HepG2 (cell line): ENCODE measurements around the gene HAPLN1.

Experiments used
- ELF1 ChIP-seq: sonication (generic); formaldehyde crosslinking; IDR thresholded peaks from 2 replicates; pipeline ENCODE4 v1.4.0; 2020; ENCODE audit warnings: missing genetic modification reagents
- KLF16 ChIP-seq, 2 experiments: sonication (generic) in 1 of 2; formaldehyde crosslinking in 1 of 2; IDR thresholded peaks; 2 replicates each; pipeline versions ENCODE4 v1.6.1 to v1.8.0; 2016 to 2023; ENCODE audit warnings: missing genetic modification reagents in 2 of 2, missing compliant biosample characterization in 1 of 2
- POLR2A ChIP-seq, 2 experiments: IDR thresholded peaks; 2 replicates each; pipeline ENCODE4 v1.6.1; 2011; ENCODE audit warnings: low read depth in 2 of 2, low read length in 2 of 2, mild to moderate bottlenecking in 1 of 2, moderate library complexity in 1 of 2; ENCODE audit not compliant: insufficient read depth in 1 of 2
- POLR2AphosphoS5 ChIP-seq: IDR thresholded peaks from 2 replicates; pipeline ENCODE4 v1.6.1; 2012; ENCODE audit warnings: low read depth, low read length
- RFX1 ChIP-seq: fragments of 450-650 bp; IDR thresholded peaks from 2 replicates; pipeline ENCODE4 v1.6.1; 2017
- TBL1XR1 ChIP-seq: fragments of 150-350 bp; IDR thresholded peaks from 2 replicates; pipeline ENCODE4 v1.6.1; 2014; ENCODE audit warnings: borderline replicate concordance, low read length; ENCODE audit not compliant: partially characterized antibody
- ZEB1 ChIP-seq: IDR thresholded peaks from 2 replicates; pipeline ENCODE4 v1.6.1; 2012; ENCODE audit warnings: mild to moderate bottlenecking, low read depth, inconsistent platforms; ENCODE audit not compliant: insufficient replicate concordance
- ZNF10 ChIP-seq: sonication (generic); formaldehyde crosslinking; IDR thresholded peaks from 2 replicates; pipeline ENCODE4 v1.4.0; 2020; ENCODE audit warnings: mild to moderate bottlenecking, low read depth, missing genetic modification reagents, borderline replicate concordance
- ZNF33B ChIP-seq: sonication (generic); formaldehyde crosslinking; IDR thresholded peaks from 2 replicates; pipeline ENCODE4 v1.5.1; 2020; ENCODE audit warnings: mild to moderate bottlenecking, missing genetic modification reagents
- ZNF547 ChIP-seq: sonication (generic); formaldehyde crosslinking; IDR thresholded peaks from 2 replicates; pipeline ENCODE4 v1.5.1; 2020; ENCODE audit warnings: mild to moderate bottlenecking, missing genetic modification reagents
- ZNF7 ChIP-seq: IDR thresholded peaks from 2 replicates; pipeline ENCODE4 v1.6.1; 2016; ENCODE audit warnings: missing biosample characterization, missing genetic modification reagents
- TF ChIP-seq, protein P1 (sequence below): sonication (generic); formaldehyde crosslinking; IDR thresholded peaks from 2 replicates; pipeline ENCODE4 v1.5.0; 2020; ENCODE audit warnings: mild to moderate bottlenecking, missing genetic modification reagents, moderate library complexity
- TF ChIP-seq, protein P2 (sequence below): sonication (generic); formaldehyde crosslinking; IDR thresholded peaks from 2 replicates; pipeline ENCODE4 v1.4.0; 2020; ENCODE audit warnings: missing genetic modification reagents, borderline replicate concordance

DNA sequence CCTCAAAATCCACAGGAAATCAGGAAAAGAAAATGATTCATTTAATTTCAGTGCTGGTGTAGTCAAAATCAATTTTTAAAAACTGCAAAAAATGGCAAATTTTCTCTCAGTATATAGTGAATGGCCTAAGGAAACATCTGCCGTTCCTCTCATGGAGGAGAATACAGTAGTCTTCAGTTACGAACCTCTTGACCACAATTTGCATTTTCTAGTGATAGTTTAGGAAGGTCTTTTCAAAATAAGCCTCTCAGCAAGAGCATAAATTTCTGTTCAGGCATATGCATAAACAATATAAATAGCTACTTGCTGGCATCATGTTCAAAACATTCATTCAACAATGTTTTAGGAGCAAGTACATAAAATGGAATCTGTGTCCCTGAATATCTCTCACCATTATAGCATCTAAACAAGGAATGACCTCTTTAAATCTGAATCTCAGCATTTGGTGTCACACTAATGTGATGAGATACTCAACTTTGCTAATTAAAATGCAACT is 33.5 kb downstream of the HAPLN1 start:
- TF ChIP-seq TBL1XR1: no peak
- no peak for TF ChIP-seq ZNF33B
- TF ChIP-seq ZEB1: no peak
- no peak for TF ChIP-seq ZNF10 (CRISPR knock-in tag)
- TF ChIP-seq ELF1 (CRISPR knock-in tag): no peak
- TF ChIP-seq, protein P1, sequence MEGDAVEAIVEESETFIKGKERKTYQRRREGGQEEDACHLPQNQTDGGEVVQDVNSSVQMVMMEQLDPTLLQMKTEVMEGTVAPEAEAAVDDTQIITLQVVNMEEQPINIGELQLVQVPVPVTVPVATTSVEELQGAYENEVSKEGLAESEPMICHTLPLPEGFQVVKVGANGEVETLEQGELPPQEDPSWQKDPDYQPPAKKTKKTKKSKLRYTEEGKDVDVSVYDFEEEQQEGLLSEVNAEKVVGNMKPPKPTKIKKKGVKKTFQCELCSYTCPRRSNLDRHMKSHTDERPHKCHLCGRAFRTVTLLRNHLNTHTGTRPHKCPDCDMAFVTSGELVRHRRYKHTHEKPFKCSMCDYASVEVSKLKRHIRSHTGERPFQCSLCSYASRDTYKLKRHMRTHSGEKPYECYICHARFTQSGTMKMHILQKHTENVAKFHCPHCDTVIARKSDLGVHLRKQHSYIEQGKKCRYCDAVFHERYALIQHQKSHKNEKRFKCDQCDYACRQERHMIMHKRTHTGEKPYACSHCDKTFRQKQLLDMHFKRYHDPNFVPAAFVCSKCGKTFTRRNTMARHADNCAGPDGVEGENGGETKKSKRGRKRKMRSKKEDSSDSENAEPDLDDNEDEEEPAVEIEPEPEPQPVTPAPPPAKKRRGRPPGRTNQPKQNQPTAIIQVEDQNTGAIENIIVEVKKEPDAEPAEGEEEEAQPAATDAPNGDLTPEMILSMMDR (CRISPR knock-in tag): no peak
- no peak for TF ChIP-seq RFX1
- TF ChIP-seq POLR2A (IDR thresholded peaks at IDR 0.05; ENCODE audit: insufficient read depth in 1 of 2, low read depth in 2 of 2, low read length in 2 of 2): no peak
- TF ChIP-seq ZNF7 (CRISPR knock-in tag): no peak
- no peak for TF ChIP-seq POLR2AphosphoS5
- no peak for TF ChIP-seq KLF16 (CRISPR knock-in tag; IDR thresholded peaks at IDR 0.05)
- TF ChIP-seq, protein P2, sequence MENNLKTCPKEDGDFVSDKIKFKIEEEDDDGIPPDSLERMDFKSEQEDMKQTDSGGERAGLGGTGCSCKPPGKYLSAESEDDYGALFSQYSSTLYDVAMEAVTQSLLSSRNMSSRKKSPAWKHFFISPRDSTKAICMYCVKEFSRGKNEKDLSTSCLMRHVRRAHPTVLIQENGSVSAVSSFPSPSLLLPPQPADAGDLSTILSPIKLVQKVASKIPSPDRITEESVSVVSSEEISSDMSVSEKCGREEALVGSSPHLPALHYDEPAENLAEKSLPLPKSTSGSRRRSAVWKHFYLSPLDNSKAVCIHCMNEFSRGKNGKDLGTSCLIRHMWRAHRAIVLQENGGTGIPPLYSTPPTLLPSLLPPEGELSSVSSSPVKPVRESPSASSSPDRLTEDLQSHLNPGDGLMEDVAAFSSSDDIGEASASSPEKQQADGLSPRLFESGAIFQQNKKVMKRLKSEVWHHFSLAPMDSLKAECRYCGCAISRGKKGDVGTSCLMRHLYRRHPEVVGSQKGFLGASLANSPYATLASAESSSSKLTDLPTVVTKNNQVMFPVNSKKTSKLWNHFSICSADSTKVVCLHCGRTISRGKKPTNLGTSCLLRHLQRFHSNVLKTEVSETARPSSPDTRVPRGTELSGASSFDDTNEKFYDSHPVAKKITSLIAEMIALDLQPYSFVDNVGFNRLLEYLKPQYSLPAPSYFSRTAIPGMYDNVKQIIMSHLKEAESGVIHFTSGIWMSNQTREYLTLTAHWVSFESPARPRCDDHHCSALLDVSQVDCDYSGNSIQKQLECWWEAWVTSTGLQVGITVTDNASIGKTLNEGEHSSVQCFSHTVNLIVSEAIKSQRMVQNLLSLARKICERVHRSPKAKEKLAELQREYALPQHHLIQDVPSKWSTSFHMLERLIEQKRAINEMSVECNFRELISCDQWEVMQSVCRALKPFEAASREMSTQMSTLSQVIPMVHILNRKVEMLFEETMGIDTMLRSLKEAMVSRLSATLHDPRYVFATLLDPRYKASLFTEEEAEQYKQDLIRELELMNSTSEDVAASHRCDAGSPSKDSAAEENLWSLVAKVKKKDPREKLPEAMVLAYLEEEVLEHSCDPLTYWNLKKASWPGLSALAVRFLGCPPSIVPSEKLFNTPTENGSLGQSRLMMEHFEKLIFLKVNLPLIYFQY (CRISPR knock-in tag): no peak
- TF ChIP-seq ZNF547 (CRISPR knock-in tag): no peak
